Heart left ventricle (tissue), 13 donors: ENCODE results near the gene PSMG1.

Experiments
- CTCF ChIP-seq, 12 donors: fragments of 200-600 bp; sonication (generic) in 4 of 12; IDR thresholded peaks; one replicate each; pipeline versions ENCODE4 v1.5.0 to v1.8.0; 2018 to 2022; ENCODE audit warnings: antibody characterized with exemption in 12 of 12, mild to moderate bottlenecking in 5 of 12
- POLR2A ChIP-seq, 2 donors: fragments of 450-650 bp; IDR thresholded peaks; one replicate each; pipeline ENCODE4 v1.6.1; 2017; ENCODE audit warnings: antibody characterized with exemption in 2 of 2, mild to moderate bottlenecking in 2 of 2, moderate library complexity in 2 of 2
- donor health status: ischemic (EF 13 %, LVEDD 7.1; RV severe dilation, severe dysfunction).
- donor health status: DM: no; HTN: yes; CAD: no.
- donor health status: DM: no; HTN: no; CAD: no.
- donor health status: ischemic (EF 25% LVEDD 6.9; RV normal size, moderate dysfunction).
- donor health status: ischemic (EF 25% LVEDD 5.7; RV mildly dilated, moderate dysfunction).
- donor health status: ischemic (EF 35%, LVEDD 5.7; RV mildly dilated, moderate dysfunction).
- donor health status: nonischemic (EF 11% LVEDD 7.7; RV severe dilation, severe dysfunction).
- donor health status: DM: yes; HTN: yes; CAD: no.
- donor health status: PGD.
- donor health status: ischemic (EF 29% LVEDD 5.4; RV normal size, mild dysfunction).
- donor health status: nonischemic (EF 23%, LVEDD 6.1; RV moderate dilation, normal function).

GRCh38 chr21:39150877-39151276 is 32.4 kb downstream of the PSMG1 start:
- TF ChIP-seq CTCF (IDR thresholded peaks at IDR 0.05) (no peak), POLR2A (IDR thresholded peaks at IDR 0.05) (no peak)
